ENCODE data around the gene MPZL3.
"Not testable (repeated sequence)": the region's sequence is repeated elsewhere in the genome, so short reads cannot be mapped to it uniquely, and the experiment has no call there.

MPZL3 gene

DNA sequence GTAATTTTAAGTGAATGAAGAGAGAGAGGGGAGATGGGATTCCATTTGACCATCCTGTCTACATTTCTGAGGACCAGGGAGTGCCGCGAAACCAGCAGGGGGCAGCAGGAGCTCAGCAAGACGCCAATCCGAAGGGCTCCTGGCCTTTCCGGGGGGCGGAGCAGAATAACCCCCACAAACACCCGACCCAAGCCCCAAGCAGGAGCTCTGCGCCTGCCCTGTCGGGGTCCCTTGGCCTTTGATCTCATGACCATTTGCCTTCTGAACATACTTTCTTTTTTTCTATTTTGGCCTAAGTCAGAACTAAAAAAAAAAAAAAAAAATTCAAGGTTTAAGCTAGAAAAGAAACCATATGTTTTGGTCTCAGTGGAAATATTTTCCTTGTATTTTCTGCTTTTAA is 53.8 kb downstream of the MPZL3 start:
- peak; percentile 94 for TF ChIP-seq CTCF (IDR thresholded peaks at IDR 0.05; ENCODE audit: insufficient read depth, low read depth, low read length, missing control alignments)
- H3K4me3 ChIP-seq (ENCODE audit: low read depth, low read length) = no peak overlapping the region
- peak; percentile 84 for DNase-seq (ENCODE audit: low read depth)

DNA sequence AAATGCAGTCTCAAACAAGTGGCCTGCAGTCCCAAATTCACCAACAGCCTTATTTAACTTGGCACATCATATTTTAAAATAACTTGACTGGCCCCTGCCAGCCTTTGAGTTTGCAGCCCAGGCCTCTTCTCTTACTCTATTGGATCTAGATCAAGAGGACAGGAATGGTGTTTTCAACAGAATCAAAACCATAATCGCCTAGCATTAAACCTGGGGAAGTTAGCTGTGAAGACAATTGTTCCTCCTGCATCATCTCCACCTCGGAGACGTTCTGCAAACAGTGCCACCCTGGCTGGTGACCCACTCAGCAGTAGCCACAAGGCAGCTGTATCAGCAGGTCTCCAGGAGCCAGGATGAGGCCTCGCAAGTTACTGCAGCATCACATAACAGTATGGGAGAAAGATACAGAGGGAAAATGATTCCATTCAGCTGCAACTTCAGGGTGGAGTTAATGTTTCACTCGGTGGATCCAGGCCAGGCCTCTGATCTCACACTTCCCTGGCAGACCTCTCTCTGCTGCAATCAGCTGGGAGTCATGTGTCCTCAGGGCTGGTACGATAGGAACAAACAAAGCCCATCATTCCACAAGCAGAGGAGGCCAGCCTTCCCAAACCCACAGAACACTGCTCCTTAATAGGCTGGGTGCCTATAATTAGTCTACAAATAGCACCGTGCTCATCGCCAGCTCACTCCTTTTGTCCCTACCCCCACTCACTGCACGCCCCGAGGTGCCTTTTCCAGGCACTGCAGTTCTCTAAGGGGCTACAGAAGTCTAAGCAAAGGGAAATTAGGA is 57.1 kb downstream of the MPZL3 start:
- H3K4me3 ChIP-seq (ENCODE audit: low read depth, low read length) = no peak overlapping the region
- DNase-seq (ENCODE audit: low read depth) = no peak

DNA sequence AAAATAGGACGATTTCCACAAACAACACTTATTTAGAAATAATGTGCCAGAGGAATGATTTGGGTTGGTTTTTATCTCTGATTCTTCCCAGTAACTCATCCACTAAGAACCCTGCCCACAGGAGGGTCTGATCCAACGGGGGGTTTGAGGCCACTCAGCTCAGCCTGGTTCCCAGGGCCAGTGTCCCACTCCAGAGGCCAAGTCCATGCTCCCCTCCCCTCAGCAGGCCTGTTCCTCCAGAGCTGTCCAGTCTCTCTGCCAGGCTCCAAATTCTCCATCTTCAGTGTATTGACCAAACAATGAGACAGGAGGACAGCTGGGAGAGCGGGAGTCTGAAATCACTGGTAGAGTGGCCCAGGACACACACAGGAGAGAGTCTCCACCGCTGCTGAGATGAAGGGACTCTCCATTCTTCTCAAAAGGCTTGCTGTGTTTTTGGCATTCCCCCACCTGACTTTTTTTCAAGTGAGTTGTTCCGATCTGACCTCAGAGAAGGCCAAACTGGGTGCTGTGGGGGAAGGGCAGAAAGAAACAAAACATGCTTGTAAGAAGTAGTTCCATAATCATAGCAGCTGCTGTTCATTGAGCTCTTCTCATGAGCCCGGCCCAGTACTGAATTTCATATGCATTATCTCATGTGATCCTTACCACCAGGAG is 58.1 kb downstream of the MPZL3 start:
- no peak overlapping the region for H3K4me3 ChIP-seq (ENCODE audit: low read depth, low read length)
- DNase-seq (ENCODE audit: low read depth) = peak; percentile 67
- no peak for TF ChIP-seq CTCF (IDR thresholded peaks at IDR 0.05; ENCODE audit: insufficient read depth, low read depth, low read length, missing control alignments)

More for the DNA sequence above, 57.1 kb downstream of the MPZL3 start:
- no peak for TF ChIP-seq CTCF (IDR thresholded peaks at IDR 0.05; ENCODE audit: insufficient read depth, low read depth, low read length, missing control alignments)

DNA sequence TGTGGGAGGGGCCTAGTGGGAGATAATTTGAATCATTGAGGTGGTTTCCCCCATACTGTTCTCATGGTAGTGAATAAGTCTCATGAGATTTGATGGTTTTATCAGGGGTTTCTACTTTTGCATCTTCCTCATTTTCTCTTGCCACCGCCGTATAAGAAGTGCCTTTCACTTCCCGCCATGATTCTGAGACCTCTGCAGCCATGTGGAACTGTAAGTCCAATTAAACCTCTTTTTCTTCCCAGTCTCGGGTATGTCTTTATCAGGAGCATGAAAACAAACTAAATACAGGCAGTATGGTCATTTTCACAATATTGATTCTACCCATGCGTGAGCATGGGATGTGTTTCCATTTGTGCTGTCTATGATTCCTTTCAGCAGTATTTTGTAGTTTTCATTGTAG is 59.3 kb downstream of the MPZL3 start:
- not testable (repeated sequence) for DNase-seq (ENCODE audit: low read depth); H3K4me3 ChIP-seq (ENCODE audit: low read depth, low read length)

DNA sequence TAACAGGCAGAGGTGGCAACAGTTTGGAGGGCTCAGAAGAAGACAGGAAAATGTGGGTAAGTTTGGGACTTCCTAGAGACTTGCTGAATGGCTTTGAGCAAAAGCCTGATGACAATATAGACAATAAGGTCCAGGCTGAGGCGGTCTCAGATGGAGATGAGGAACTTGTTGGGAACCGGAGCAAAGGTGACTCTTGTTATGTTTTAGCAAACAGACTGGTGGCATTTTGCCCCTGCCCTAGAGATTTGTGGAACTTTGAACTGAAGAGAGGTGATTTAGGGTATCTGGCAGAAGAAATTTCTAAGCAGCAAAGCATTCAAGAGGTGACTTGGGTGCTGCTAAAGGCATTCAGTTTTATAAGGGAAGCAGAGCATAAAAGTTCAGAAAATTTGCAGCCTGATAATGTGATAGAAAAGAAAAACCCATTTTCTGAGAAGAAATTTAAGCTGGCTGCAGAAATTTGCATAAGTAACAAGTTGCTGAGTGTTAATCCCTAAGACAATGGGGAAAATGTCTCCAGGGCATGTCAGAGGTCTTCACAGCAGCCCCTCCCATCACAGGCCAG is 61.1 kb downstream of the MPZL3 start:
- not testable (repeated sequence) for DNase-seq (ENCODE audit: low read depth); H3K4me3 ChIP-seq (ENCODE audit: low read depth, low read length)

GRCh38 chr11:118186346-118187107 is 65.6 kb downstream of the MPZL3 start:
- no peak for DNase-seq (ENCODE audit: low read depth)
- TF ChIP-seq CTCF (IDR thresholded peaks at IDR 0.05; ENCODE audit: insufficient read depth, low read depth, low read length, missing control alignments) = no peak
- no peak overlapping the region for H3K4me3 ChIP-seq (ENCODE audit: low read depth, low read length)

- DNase-seq (ENCODE audit: low read depth) = no peak
- no peak overlapping the region for H3K4me3 ChIP-seq (ENCODE audit: low read depth, low read length)
- no peak for TF ChIP-seq CTCF (IDR thresholded peaks at IDR 0.05; ENCODE audit: insufficient read depth, low read depth, low read length, missing control alignments)
These were observed 67.2 kb downstream of the MPZL3 start for GRCh38 chr11:118184784-118185579.

DNA sequence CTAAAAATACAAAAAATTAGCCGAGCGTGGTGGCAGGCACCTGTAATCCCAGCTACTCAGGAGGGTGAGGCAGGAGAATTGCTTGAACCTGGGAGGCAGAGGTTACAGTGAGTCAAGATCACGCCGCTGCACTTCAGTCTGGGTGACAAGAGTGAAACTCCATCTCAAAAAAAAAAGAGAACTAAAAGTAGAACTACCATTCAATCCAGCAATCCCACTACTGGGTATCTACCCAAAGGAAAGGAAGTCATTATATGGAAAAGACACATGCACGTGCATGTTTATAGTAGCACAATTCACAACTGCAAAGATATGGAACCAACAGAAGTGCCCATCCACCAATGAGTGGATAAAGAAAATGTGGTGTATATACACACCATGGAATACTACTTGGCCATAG is 68.5 kb downstream of the MPZL3 start:
- not testable (repeated sequence) for H3K4me3 ChIP-seq (ENCODE audit: low read depth, low read length); DNase-seq (ENCODE audit: low read depth)
